Thyroid gland (tissue), 4 donors: ENCODE data around the gene PADI2. TPM values are rescaled to one million over a fixed set of nuclear protein-coding genes. Genes with fewer than 3 reads are reported as not detected.

Source experiments
- DNase-seq, 2 donors: peaks; one replicate each; pipeline ENCODE4 v3.0.0-alpha.2; 2019
- H3K27ac ChIP-seq, 3 donors: fragments of 200-600 bp; sonication (generic); 1 replicate in 2 of 3; 2 replicates in 1 of 3; pipeline ENCODE4 v1.5.1; 2016 to 2019; ENCODE audit warnings: mild to moderate bottlenecking in 1 of 3, moderate library complexity in 1 of 3
- H3K27me3 ChIP-seq: fragments of 200-600 bp; sonication (generic); one replicate; pipeline ENCODE4 v1.5.1; 2019
- H3K36me3 ChIP-seq, 2 donors: fragments of 200-600 bp; sonication (generic); one replicate each; pipeline ENCODE4 v1.5.1; 2016 to 2019
- H3K4me1 ChIP-seq, 2 donors: fragments of 200-600 bp; sonication (generic); one replicate each; pipeline ENCODE4 v1.5.1; 2017 to 2019
- H3K4me3 ChIP-seq, 3 donors: fragments of 200-600 bp; sonication (generic); replicated peaks in 1 of 3; 1 replicate in 2 of 3; 2 replicates in 1 of 3; pipeline ENCODE4 v1.5.1; 2016; ENCODE audit warnings: mild to moderate bottlenecking in 1 of 3
- H3K9me3 ChIP-seq: fragments of 200-600 bp; sonication (generic); one replicate; pipeline ENCODE4 v1.5.1; 2017
- CTCF ChIP-seq, 6 experiments: fragments of 200-600 bp in 3 of 6; fragments of 450-650 bp in 3 of 6; sonication (generic) in 3 of 6; IDR thresholded peaks; one replicate each; pipeline ENCODE4 v1.5.1; 2016 to 2019; ENCODE audit warnings: antibody characterized with exemption in 6 of 6, mild to moderate bottlenecking in 2 of 6, inconsistent platforms in 1 of 6, moderate library complexity in 1 of 6
- POLR2A ChIP-seq, 2 donors: fragments of 450-650 bp; IDR thresholded peaks; one replicate each; pipeline ENCODE4 v1.6.1; 2017; ENCODE audit warnings: antibody characterized with exemption in 2 of 2, mild to moderate bottlenecking in 2 of 2, moderate library complexity in 1 of 2
- WGBS, 2 donors: methylation state at CpG; one replicate each; pipeline ENCODE4 v1.1.5; 2017; 5-methylcytosine and 5-hydroxymethylcytosine counted together
- intact Hi-C: fragments of 100-400 bp; cut with DNase I; formaldehyde crosslinking; loops from one replicate; pipeline ENCODE4 v1.15.1; 2023
- total RNA-seq, 4 donors: library from RNA; depleted of rRNA; stranded (reverse); fragments of >200 nt; gene quantifications; one replicate each; pipeline ENCODE4 v1.2.3, GENCODE V29; 2016

Gene PADI2
- total RNA-seq, 4 donors from 2014 or later: 0.13 to 0.49 (median 0.38) TPM

- DNase-seq: no peak
- no peak overlapping the region for H3K27ac ChIP-seq
- intact Hi-C loops: loop anchor here (5.0 kb wide), 1 partner anchor 94 kb away; no protein-coding TSS in a partner anchor
- 69 to 74% methylated on average over 3 of the region's 3 CpGs for WGBS, 2 donors
- peaks cover 20 to 36% of the 10 kb centered on the region in 2 donors for H3K36me3 ChIP-seq
- H3K4me3 ChIP-seq: no peak overlapping the region
- peaks cover 0 to 3% of the 10 kb centered on the region in 2 donors for H3K4me1 ChIP-seq
- H3K27me3 ChIP-seq: no peaks in the 10 kb centered on the region
- no peaks in the 10 kb centered on the region for H3K9me3 ChIP-seq
- TF ChIP-seq CTCF (IDR thresholded peaks at IDR 0.05) (peak in 1 of 6 experiments; percentile 40), POLR2A (IDR thresholded peaks at IDR 0.05) (no peak)
Measured at GRCh38 chr1:17046334-17046657, 73.0 kb downstream of the PADI2 start.

GRCh38 chr1:17045634-17046333, 73.5 kb downstream of the PADI2 start:
- WGBS, 2 donors: 37 to 39% methylated on average over 9 of the region's 9 CpGs

GRCh38 chr1:17045150-17045549, 74.1 kb downstream of the PADI2 start:
- TF ChIP-seq POLR2A (IDR thresholded peaks at IDR 0.05): no peak
- 70 to 73% methylated on average over 5 of the region's 5 CpGs for WGBS, 2 donors

More at GRCh38 chr1:17045634-17046333, 73.5 kb downstream of the PADI2 start:
- peak overlapping the region in 1 of 3 donors; percentile 5 for H3K27ac ChIP-seq
- no peak for DNase-seq
- TF ChIP-seq CTCF (IDR thresholded peaks at IDR 0.05) (peak in 5 of 6 experiments; percentile 33 to 90 (median 84)), POLR2A (IDR thresholded peaks at IDR 0.05) (no peak)
- no peaks in the 10 kb centered on the region for H3K27me3 ChIP-seq
- peaks cover 22 to 37% of the 10 kb centered on the region in 2 donors for H3K36me3 ChIP-seq
- H3K4me3 ChIP-seq: no peak overlapping the region
- no peaks in the 10 kb centered on the region for H3K9me3 ChIP-seq
- intact Hi-C loops: loop anchor here (5.0 kb wide), 1 partner anchor 93 kb away; no protein-coding TSS in a partner anchor
- H3K4me1 ChIP-seq: no peaks in the 10 kb centered on the region

GRCh38 chr1:17043676-17044075, 75.6 kb downstream of the PADI2 start:
- TF ChIP-seq CTCF (IDR thresholded peaks at IDR 0.05) (no peak), POLR2A (IDR thresholded peaks at IDR 0.05) (no peak)
- no peak overlapping the region for H3K27ac ChIP-seq
- 78 to 83% methylated on average over 5 of the region's 5 CpGs for WGBS, 2 donors
- H3K36me3 ChIP-seq: peaks cover 32 to 40% of the 10 kb centered on the region in 2 donors
- intact Hi-C loops: no loop called here
- H3K4me3 ChIP-seq: no peak overlapping the region
- no peak for DNase-seq
- H3K4me1 ChIP-seq: no peaks in the 10 kb centered on the region
- H3K9me3 ChIP-seq: no peaks in the 10 kb centered on the region
- no peaks in the 10 kb centered on the region for H3K27me3 ChIP-seq

More at GRCh38 chr1:17045150-17045549, 74.1 kb downstream of the PADI2 start:
- H3K36me3 ChIP-seq: peaks cover 27 to 41% of the 10 kb centered on the region in 2 donors
- no peaks in the 10 kb centered on the region for H3K9me3 ChIP-seq
- peak overlapping the region in 1 of 3 donors; percentile 5 for H3K27ac ChIP-seq
- no peaks in the 10 kb centered on the region for H3K27me3 ChIP-seq
- intact Hi-C loops: loop anchor here (5.0 kb wide), 1 partner anchor 93 kb away; no protein-coding TSS in a partner anchor
- no peak overlapping the region for H3K4me3 ChIP-seq
- no peaks in the 10 kb centered on the region for H3K4me1 ChIP-seq
- DNase-seq: no peak

- DNase-seq: no peak
- Histone ChIP-seq H3K9me3 (no peaks in the 10 kb centered on the region), H3K36me3 (peaks cover 40 to 41% of the 10 kb centered on the region in 2 donors), H3K27ac (no peak overlapping the region), H3K27me3 (no peaks in the 10 kb centered on the region), H3K4me3 (no peak overlapping the region), H3K4me1 (no peaks in the 10 kb centered on the region)
- no peak for TF ChIP-seq CTCF (IDR thresholded peaks at IDR 0.05)
- no peak for TF ChIP-seq POLR2A (IDR thresholded peaks at IDR 0.05)
- intact Hi-C loops: no loop called here
- WGBS, 2 donors: 81 to 88% methylated on average over 1 of the region's 1 CpG
Measured at GRCh38 chr1:17040135-17040534, 79.1 kb downstream of the PADI2 start.
